Measurements from ENCODE around the gene PDIA5. TPM values are rescaled to one million over a fixed set of nuclear protein-coding genes. Genes with fewer than 3 reads are reported as not detected.

Gene PDIA5
- total RNA-seq, 1 experiment from 2014 or later = 50.8 TPM

GRCh38 chr3:123102826-123103225 is 36.0 kb downstream of the PDIA5 start:
- RAD21 ChIA-PET (ENCODE audit: low non-redundant PET in 1 of 2, low total read pairs in 2 of 2, uncharacterized antibody in 2 of 2, unreplicated experiment in 2 of 2) = no interaction called here
- intact Hi-C loops (cut with micrococcal nuclease) = no loop called here
- no peak for TF ChIP-seq TCF7L2 (IDR thresholded peaks at IDR 0.05; ENCODE audit: borderline replicate concordance, extremely low read depth, insufficient read depth, insufficient read length)
- TF ChIP-seq POLR2A (IDR thresholded peaks at IDR 0.05; ENCODE audit: borderline replicate concordance, extremely low read depth, insufficient read depth, insufficient read length) = no peak
- no peak for TF ChIP-seq JUND (IDR thresholded peaks at IDR 0.05)
- no peak for TF ChIP-seq YY1 (IDR thresholded peaks at IDR 0.05; ENCODE audit: extremely low read depth, insufficient replicate concordance, low read depth, low read length)
- no peak for TF ChIP-seq CTCF (IDR thresholded peaks at IDR 0.05 in 2 of 3, conservative IDR thresholded peaks at IDR 0.05 in 1 of 3; ENCODE audit: borderline replicate concordance in 1 of 3, insufficient read depth in 1 of 3, low read depth in 2 of 3, low read length in 2 of 3)
- no peak for TF ChIP-seq CBX3 (IDR thresholded peaks at IDR 0.05; ENCODE audit: low read depth)
- no peak for TF ChIP-seq POLR2AphosphoS5 (IDR thresholded peaks at IDR 0.05; ENCODE audit: low read depth, low read length)
- TF ChIP-seq FOSL1 (IDR thresholded peaks at IDR 0.05; ENCODE audit: low read depth) = no peak
- TF ChIP-seq REST (IDR thresholded peaks at IDR 0.05; ENCODE audit: low read depth) = no peak
- TF ChIP-seq ZFX (IDR thresholded peaks at IDR 0.05) = no peak
- TF ChIP-seq ZNF274 (IDR thresholded peaks at IDR 0.05; ENCODE audit: low read depth, low read length) = no peak
- no peak for TF ChIP-seq MAX (IDR thresholded peaks at IDR 0.05)
- no peak for DNase-seq (ENCODE audit: low read depth, low spot score)
- CTCF ChIA-PET = no interaction called here
- no peaks in the 10 kb centered on the region for H3K27me3 ChIP-seq (ENCODE audit: insufficient read depth, low read length)
- ATAC-seq = no peak
- H3K9me3 ChIP-seq (ENCODE audit: control insufficient read depth in 1 of 2, insufficient read depth in 1 of 2, low read depth in 1 of 2, low read length in 2 of 2) = no peaks in the 10 kb centered on the region
- no peaks in the 10 kb centered on the region for H3K9me2 ChIP-seq (ENCODE audit: insufficient read depth)
- H4K20me1 ChIP-seq (ENCODE audit: insufficient read depth) = no peaks in the 10 kb centered on the region
- no peak overlapping the region for H3K9ac ChIP-seq (ENCODE audit: low read length)
- peaks cover 19% of the 10 kb centered on the region; the same call in 1 of the 2 replicates for H3K79me2 ChIP-seq (ENCODE audit: insufficient read depth, low read length)
- peaks cover 0 to 22% of the 10 kb centered on the region in 2 experiments; a peak in 2 of 4 replicates for H3K4me1 ChIP-seq (ENCODE audit: control insufficient read depth in 1 of 2, insufficient read depth in 2 of 2, low read length in 2 of 2)
- BruUV-seq (replicated peaks) = no TSS peak
- H3K4me3 ChIP-seq (replicated peaks in 1 of 2; ENCODE audit: low read depth in 1 of 2, low read length in 2 of 2) = no peak overlapping the region
- no peak overlapping the region for H3K27ac ChIP-seq (ENCODE audit: low read depth, low read length)
- POLR2A ChIA-PET = no interaction called here
- no peak overlapping the region for H2AFZ ChIP-seq (ENCODE audit: low read depth, low read length, poor library complexity, severe bottlenecking)
- peaks cover 32 to 72% of the 10 kb centered on the region in 2 experiments for H3K36me3 ChIP-seq (ENCODE audit: control insufficient read depth in 1 of 2, insufficient read depth in 2 of 2, low read length in 2 of 2)
- no peak overlapping the region for H3K4me2 ChIP-seq (ENCODE audit: low read length)

Measured in HCT116 (cell line).